ENCODE results near the gene TUBB4B.
A peak's percentile ranks its signal among the peaks of the same experiment; 100 is the strongest.

TUBB4B gene

DNA sequence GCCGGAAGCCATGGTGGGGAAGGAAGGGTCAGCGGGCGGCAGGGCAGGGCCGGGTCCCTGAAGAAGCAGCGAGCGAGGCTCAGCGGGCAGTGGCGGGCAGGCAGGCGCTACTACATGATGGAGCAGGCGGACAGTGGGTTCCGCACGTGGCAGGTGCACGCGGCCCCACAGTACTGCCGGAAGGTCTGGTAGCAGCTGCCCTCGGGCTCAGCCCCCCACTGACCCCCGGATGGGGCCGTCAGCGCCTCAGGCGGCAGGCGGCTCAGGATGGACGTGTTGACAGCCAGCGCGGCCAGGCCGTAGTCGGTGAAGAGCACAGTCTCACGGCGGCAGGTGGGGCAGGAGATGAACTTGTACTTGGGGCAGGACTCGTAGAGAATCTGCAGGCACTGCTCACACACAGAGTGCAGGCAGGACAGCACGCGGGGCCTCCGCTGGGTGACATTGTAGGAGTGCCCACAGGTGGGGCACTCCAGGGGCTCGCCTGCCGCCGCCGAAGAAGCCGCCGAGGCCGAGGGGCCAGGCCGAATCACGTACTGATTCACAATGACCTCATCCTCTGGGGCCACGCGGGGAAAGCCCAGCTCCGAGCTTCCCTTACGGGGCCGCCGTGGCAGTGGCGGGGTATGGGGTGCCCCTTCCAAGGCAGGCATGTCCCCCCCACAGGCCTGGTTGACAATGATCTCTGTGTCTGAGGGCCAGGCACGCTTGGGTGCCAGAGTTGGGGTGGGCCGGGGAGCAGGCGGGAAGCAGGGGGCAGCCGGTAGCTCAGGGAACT lies 20.6 kb upstream of the TUBB4B start:
- H3K4me3 ChIP-seq (ENCODE audit: low read depth, low read length): no peak overlapping the region
- in situ Hi-C loops (cut with HindIII; ENCODE audit: low sequenced_read_pairs): no loop called here
- no peak for DNase-seq (ENCODE audit: low read depth)
- TF ChIP-seq, protein P1, sequence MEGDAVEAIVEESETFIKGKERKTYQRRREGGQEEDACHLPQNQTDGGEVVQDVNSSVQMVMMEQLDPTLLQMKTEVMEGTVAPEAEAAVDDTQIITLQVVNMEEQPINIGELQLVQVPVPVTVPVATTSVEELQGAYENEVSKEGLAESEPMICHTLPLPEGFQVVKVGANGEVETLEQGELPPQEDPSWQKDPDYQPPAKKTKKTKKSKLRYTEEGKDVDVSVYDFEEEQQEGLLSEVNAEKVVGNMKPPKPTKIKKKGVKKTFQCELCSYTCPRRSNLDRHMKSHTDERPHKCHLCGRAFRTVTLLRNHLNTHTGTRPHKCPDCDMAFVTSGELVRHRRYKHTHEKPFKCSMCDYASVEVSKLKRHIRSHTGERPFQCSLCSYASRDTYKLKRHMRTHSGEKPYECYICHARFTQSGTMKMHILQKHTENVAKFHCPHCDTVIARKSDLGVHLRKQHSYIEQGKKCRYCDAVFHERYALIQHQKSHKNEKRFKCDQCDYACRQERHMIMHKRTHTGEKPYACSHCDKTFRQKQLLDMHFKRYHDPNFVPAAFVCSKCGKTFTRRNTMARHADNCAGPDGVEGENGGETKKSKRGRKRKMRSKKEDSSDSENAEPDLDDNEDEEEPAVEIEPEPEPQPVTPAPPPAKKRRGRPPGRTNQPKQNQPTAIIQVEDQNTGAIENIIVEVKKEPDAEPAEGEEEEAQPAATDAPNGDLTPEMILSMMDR (IDR thresholded peaks at IDR 0.05; ENCODE audit: low read depth, low read length, missing control alignments): no peak

DNA sequence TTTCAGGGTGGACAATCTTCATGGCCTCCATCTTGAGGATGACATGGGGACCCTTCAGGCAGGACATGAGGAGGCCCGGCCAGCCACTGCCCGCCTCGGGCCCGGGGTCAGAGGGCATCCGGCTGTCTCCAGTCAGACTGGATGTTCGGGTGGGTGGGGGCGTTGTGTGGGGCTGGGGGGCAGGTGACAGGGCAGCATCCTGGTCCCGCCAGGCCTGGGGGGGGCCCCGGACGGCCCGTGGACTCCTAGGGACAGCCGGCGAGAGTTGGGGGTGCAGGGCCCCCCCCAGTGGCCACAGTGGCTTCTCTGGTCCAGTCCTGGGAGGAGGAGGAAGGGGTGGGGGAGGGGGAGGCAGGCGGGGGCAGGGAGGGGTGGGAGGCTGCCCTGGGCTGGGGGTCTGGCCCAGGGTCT lies 20.0 kb upstream of the TUBB4B start:
- no peak overlapping the region for H3K4me3 ChIP-seq (ENCODE audit: low read depth, low read length)
- no peak for DNase-seq (ENCODE audit: low read depth)
- TF ChIP-seq, protein P1 (IDR thresholded peaks at IDR 0.05; ENCODE audit: low read depth, low read length, missing control alignments): no peak
- in situ Hi-C loops (cut with HindIII; ENCODE audit: low sequenced_read_pairs): no loop called here

DNA sequence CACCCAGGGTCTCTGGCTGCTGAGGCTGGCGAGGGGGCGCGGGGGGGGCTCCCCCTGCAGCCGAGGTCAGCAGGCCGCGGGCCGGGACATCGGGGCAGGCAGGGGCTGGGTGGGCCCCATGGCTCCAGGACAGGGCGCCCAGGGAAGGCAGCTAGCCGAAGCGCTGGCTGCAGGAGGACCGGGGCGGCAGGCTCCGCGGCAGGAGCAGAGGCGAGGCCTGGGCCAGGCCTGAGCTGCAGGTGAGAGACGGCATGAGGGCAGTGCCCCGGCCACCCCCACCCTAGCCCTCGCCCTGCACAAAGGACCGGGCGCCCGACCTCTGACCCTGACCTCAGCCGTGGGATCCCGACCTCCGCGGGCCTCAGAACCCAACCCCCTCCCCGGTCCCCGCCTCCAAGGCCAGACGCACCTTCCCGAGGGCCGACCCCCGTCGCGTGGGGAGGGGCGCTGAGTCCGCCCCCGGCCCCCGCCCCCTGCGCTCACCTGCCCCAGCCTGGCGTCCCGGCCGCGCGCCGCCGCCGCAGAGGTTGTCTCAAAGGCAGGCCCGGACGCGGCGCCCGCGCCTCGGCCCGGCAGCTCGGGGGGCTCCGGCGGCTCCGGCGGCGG lies 19.5 kb upstream of the TUBB4B start:
- peak overlapping the region; percentile 23 for H3K4me3 ChIP-seq (ENCODE audit: low read depth, low read length)
- no peak for DNase-seq (ENCODE audit: low read depth)
- in situ Hi-C loops (cut with HindIII; ENCODE audit: low sequenced_read_pairs): no loop called here
- TF ChIP-seq, protein P1 (IDR thresholded peaks at IDR 0.05; ENCODE audit: low read depth, low read length, missing control alignments): no peak

DNA sequence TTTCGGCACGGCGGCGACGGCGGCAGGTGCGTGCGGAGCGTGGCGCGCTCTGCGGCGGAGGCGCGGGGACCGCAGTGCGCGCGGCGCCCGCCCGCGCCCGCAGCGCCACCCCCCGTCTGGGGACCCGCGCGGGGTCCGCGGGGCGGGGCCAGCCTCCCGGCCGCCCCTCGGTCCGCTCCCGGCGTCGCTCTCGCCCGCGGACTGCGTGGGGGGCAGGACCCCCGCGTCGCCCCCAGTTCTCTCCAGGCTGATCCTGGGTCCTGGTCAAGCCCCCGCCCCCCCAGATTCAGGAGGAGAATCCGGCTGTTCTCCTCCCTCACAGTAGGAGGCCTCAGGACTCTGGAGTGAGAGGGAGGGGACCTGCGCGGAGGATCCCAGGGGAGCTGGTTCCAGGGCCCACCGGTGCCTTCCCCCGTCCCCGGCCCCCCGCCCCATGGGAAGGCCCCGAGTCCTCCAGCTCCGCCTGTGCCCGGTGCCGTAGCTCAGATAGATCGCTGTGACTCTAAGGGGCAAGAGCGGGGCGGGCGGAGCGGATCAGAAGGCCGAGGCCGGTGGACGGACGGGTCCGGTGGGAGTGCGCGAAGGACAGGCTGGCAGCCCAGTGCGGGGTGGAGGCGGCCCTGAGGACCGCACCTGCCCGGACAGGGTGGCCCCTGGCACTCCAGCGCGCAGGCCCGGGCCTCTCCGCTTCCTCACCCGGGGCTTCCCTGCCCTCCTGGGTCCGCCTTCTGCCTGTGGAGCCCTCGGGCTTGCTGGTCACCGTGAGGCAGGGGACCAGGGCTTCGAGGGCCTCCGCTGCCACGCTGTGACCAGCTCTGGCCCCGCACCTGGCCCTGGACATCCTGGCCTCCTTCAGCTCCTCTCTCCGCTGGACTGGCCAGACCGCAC lies 18.7 kb upstream of the TUBB4B start, which contains the start of gene RNF208:
TSS of gene RNF208 (minus strand) at position 51 of the 888 bp plus-strand sequence. CDS start 1,028 bp downstream, outside the sequence.
- TF ChIP-seq, protein P1 (IDR thresholded peaks at IDR 0.05; ENCODE audit: low read depth, low read length, missing control alignments): no peak
- H3K4me3 ChIP-seq (ENCODE audit: low read depth, low read length): peak within 1 kb of the TSS; percentile 86
- in situ Hi-C loops (cut with HindIII; ENCODE audit: low sequenced_read_pairs): no loop called here
- no peak for DNase-seq (ENCODE audit: low read depth)

DNA sequence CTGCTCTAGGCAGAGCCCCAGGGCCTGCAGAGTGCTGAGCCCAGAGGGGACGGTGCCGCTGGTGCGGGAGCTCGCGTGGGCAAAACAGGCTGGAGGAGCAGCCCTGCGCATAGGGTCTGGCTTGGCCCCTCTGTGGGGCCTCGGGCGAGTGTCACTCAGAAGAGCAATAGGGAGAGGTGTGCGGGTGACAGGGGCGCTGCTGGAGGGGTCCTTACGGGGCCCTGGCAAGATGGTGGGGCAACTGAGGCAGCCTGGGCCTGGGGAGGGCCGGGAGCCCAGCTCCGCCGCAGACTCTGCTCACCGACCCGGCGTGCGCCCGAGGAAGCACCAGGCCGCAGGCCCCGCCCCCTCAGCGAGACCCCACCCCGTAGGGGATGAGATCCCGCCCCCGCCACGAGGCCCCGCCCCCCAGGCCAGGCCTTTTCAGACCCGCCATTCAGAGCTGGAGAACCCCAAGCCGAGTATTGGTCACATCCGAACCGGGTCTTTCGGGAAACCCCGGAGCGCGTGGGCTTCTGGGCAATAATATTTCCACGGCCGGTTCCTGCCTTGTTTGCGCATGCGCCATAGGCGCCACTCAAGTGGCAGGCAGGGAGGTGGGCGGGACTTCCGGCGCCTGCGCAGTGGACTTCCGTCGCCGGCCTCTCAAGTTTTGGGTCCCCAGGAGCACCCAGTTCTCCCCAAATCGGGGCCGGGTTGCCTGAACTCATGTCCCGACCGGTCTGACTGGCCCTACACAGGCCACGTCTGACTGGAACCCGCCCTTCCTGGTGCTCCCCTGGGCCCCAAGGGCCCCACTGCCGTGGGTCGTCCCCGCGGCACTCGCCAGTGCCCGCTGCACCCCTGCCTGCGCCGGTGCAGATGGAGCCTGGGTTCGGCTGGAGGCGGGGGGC lies 17.8 kb upstream of the TUBB4B start:
- peak overlapping the region; percentile 86 for H3K4me3 ChIP-seq (ENCODE audit: low read depth, low read length)
- TF ChIP-seq, protein P1 (IDR thresholded peaks at IDR 0.05; ENCODE audit: low read depth, low read length, missing control alignments): no peak
- in situ Hi-C loops (cut with HindIII; ENCODE audit: low sequenced_read_pairs): no loop called here
- peak; percentile 95 for DNase-seq (ENCODE audit: low read depth)

Data from astrocyte of the cerebellum (primary cell).